HEK293T (cell line): ENCODE results near the gene RPL5.

Experiments used
- ELF4 ChIP-seq: fragments of 450-650 bp; IDR thresholded peaks from 2 replicates; pipeline ENCODE4 v1.6.1; 2017; ENCODE audit warnings: antibody characterized with exemption
- FOXM1 ChIP-seq: fragments of 450-650 bp; IDR thresholded peaks from 2 replicates; pipeline ENCODE4 v1.6.1; 2017; ENCODE audit warnings: mild to moderate bottlenecking, borderline replicate concordance
- L3MBTL2 ChIP-seq: fragments of 450-650 bp; conservative IDR thresholded peaks from 2 replicates; pipeline ENCODE4 v1.6.1; 2016; ENCODE audit warnings: mild to moderate bottlenecking
- SP1 ChIP-seq: fragments of 450-650 bp; IDR thresholded peaks from 2 replicates; pipeline ENCODE4 v1.6.1; 2017
- TARDBP ChIP-seq: fragments of 450-650 bp; IDR thresholded peaks from 2 replicates; pipeline ENCODE4 v1.6.1; 2016
- ZNF384 ChIP-seq: fragments of 450-650 bp; IDR thresholded peaks from 2 replicates; pipeline ENCODE4 v1.6.1; 2016

DNA sequence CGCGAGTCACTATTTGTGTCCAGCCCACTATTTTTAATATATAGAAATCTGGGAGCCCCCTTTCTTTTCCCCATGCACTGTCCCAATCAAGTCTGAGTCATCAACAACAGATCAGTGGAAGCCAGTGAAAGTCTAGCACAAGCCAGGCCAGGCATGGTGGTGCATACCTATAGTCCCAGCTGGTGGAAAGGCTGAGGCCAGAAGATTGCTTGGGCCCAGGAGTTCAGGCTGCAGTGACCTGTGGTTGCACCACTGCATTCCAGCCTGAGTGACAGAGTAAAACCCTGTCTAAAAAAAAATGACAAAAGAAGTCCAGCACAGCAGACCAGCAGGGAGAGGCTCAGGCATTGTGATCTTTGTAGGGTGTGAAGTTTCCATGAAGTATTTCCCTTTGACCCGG, 9.0 kb upstream of the RPL5 start:
- TF ChIP-seq FOXM1: no peak
- TF ChIP-seq SP1: no peak
- TF ChIP-seq L3MBTL2: no peak
- no peak for TF ChIP-seq TARDBP
- no peak for TF ChIP-seq ZNF384
- TF ChIP-seq ELF4: no peak
